GM12878 (cell line): ENCODE data around the gene UQCC5. TPM values are rescaled to one million over a fixed set of nuclear protein-coding genes. Genes with fewer than 3 reads are reported as not detected.

ENCODE experiments used
- ATAC-seq: fragments of 200-7000 bp; cut with Tn5 transposase; 3 replicates; pipeline ENCODE4 v1.9.1; 2020; ENCODE audit warnings: mild to moderate bottlenecking, moderate library complexity
- BruUV-seq: library from RNA; stranded (reverse); fragments of 400-500 nt; replicated peaks from 2 replicates; lab custom pipeline; 2021; lab: Mats Ljungman, UMichigan
- CTCF ChIA-PET: fragments of 300-600 bp; sonication (Branson Sonifier 250); formaldehyde crosslinking; extraction: SDS; loops from one replicate; lab custom pipeline; 2021; ENCODE audit warnings: inconsistent platforms; lab: Yijun Ruan, JAX
- POLR2A ChIA-PET: fragments of 350-600 bp; formaldehyde crosslinking; extraction: SDS; loops from one replicate; lab custom pipeline; 2021; ENCODE audit warnings: inconsistent platforms; lab: Charles Lee
- RAD21 ChIA-PET: fragments of 300-600 bp; sonication (Branson Sonifier 250); formaldehyde crosslinking; loops from one replicate; lab custom pipeline; 2023; ENCODE audit warnings: antibody characterized with exemption; ENCODE audit not compliant: unreplicated experiment; lab: Charles Lee
- SMC1A ChIA-PET: fragments of 300-600 bp; sonication (Branson Sonifier 250); formaldehyde crosslinking; loops from one replicate; lab custom pipeline; 2023; ENCODE audit not compliant: unreplicated experiment, uncharacterized antibody; lab: Charles Lee
- DNase-seq: peaks from one replicate; pipeline ENCODE4 v3.0.0-alpha.2; 2011; ENCODE audit warnings: low read depth, low spot score
- FAIRE-seq: peaks from 3 replicates; lab custom pipeline; 2011; peaks lifted over from hg19 to GRCh38; lab: Jason Lieb, UNC
- H2AFZ ChIP-seq: 2 replicates; pipeline ENCODE4 v1.6.0; 2011; ENCODE audit warnings: low read depth, low read length, control low read depth; ENCODE audit not compliant: control insufficient read depth
- H3K27ac ChIP-seq: 2 replicates; pipeline ENCODE4 v1.5.1; 2011; ENCODE audit warnings: control low read depth; ENCODE audit not compliant: control insufficient read depth, insufficient read depth
- H3K27me3 ChIP-seq, 2 experiments: replicated peaks in 1 of 2; 2 replicates each; pipeline versions ENCODE4 v1.6.0 to v1.6.1; 2011; ENCODE audit warnings: low read length in 1 of 2; ENCODE audit not compliant: control insufficient read depth in 2 of 2, insufficient read depth in 2 of 2
- H3K36me3 ChIP-seq, 2 experiments: 2 replicates each; pipeline ENCODE4 v1.5.1; 2011; ENCODE audit warnings: low read length in 1 of 2; ENCODE audit not compliant: control insufficient read depth in 2 of 2, insufficient read depth in 2 of 2
- H3K4me1 ChIP-seq: 2 replicates; pipeline ENCODE4 v1.6.1; 2011; ENCODE audit warnings: mild to moderate bottlenecking, low read length, moderate library complexity, mixed read lengths; ENCODE audit not compliant: control insufficient read depth, insufficient read depth
- H3K4me2 ChIP-seq: 2 replicates; pipeline ENCODE4 v1.6.0; 2011; ENCODE audit warnings: control low read depth; ENCODE audit not compliant: control insufficient read depth, insufficient read depth
- H3K4me3 ChIP-seq: fragments of 200-600 bp; sonication (generic); 2 replicates; pipeline ENCODE4 v1.5.1; 2016
- H3K79me2 ChIP-seq: 2 replicates; pipeline ENCODE4 v1.6.0; 2011; ENCODE audit warnings: low read length; ENCODE audit not compliant: control insufficient read depth, insufficient read depth
- H3K9ac ChIP-seq: 2 replicates; pipeline ENCODE4 v1.8.0; 2011; ENCODE audit warnings: low read length, control low read depth, mixed read lengths; ENCODE audit not compliant: control insufficient read depth, insufficient read depth
- H3K9me3 ChIP-seq: replicated peaks from 3 replicates; pipeline ENCODE4 v1.5.1; 2011; ENCODE audit warnings: mild to moderate bottlenecking, low read length; ENCODE audit not compliant: control insufficient read depth, insufficient read depth
- H4K20me1 ChIP-seq: 2 replicates; pipeline ENCODE4 v1.6.0; 2011; ENCODE audit not compliant: control insufficient read depth, insufficient read depth
- ASH2L ChIP-seq: fragments of 300-600, 200-600 bp; sonication (generic); IDR thresholded peaks from 2 replicates; pipeline ENCODE4 v1.6.1; 2017; ENCODE audit warnings: low read depth, mild to moderate bottlenecking, borderline replicate concordance
- FOXK2 ChIP-seq: fragments of 450-650 bp; IDR thresholded peaks from 2 replicates; pipeline ENCODE4 v1.6.1; 2017; ENCODE audit warnings: mild to moderate bottlenecking, moderate library complexity
- IKZF2 ChIP-seq, 2 experiments: fragments of 450-650 bp; IDR thresholded peaks; 2 replicates each; pipeline ENCODE4 v1.6.1; 2017; ENCODE audit warnings: mild to moderate bottlenecking in 2 of 2, moderate library complexity in 2 of 2
- MEF2A ChIP-seq: IDR thresholded peaks from 2 replicates; pipeline ENCODE4 v1.6.1; 2011; ENCODE audit warnings: low read depth, mild to moderate bottlenecking, low read length, moderate library complexity; ENCODE audit not compliant: insufficient read depth
- SRF ChIP-seq, 2 experiments: IDR thresholded peaks; 2 replicates each; pipeline ENCODE4 v1.6.1; 2011; ENCODE audit warnings: low read depth in 2 of 2, low read length in 2 of 2, mild to moderate bottlenecking in 1 of 2, moderate library complexity in 1 of 2
- TAF1 ChIP-seq: IDR thresholded peaks from 2 replicates; pipeline ENCODE4 v1.6.1; 2011; ENCODE audit warnings: mild to moderate bottlenecking, low read depth, low read length, borderline replicate concordance
- YY1 ChIP-seq: IDR thresholded peaks from 2 replicates; pipeline ENCODE4 v1.6.1; 2011; ENCODE audit warnings: low read depth, mild to moderate bottlenecking, low read length
- WGBS: methylation state at CpG from one replicate; pipeline ENCODE4 v1.1.6; 2016; ENCODE audit warnings: low lambda C conversion rate; ENCODE audit not compliant: insufficient replicate concordance, insufficient coverage; ENCODE audit errors: missing lambda C conversion rate; 5-methylcytosine and 5-hydroxymethylcytosine counted together
- in situ Hi-C: fragments of 300-500 bp; cut with MboI; formaldehyde crosslinking; loops from 9 replicates; pipeline ENCODE4 v1.14.3; 2018; ENCODE audit warnings: mixed read lengths
- intact Hi-C: fragments of 100-400 bp; cut with micrococcal nuclease; formaldehyde crosslinking; loops from one replicate; pipeline ENCODE4 v1.14.2; 2022; ENCODE audit not compliant: unreplicated experiment
- polyA plus RNA-seq, 11 experiments: library from polyadenylated mRNA; depleted of rRNA in 4 of 11; unstranded in 6 of 11; stranded (reverse) in 5 of 11; fragments of >200 nt; fragmentation: Nextera tagmentation in 4 of 11; fragmentation: Illumina TruSeq in 1 of 11; extraction: Ambion mirVana in 4 of 11; extraction: Trizol in 1 of 11; gene quantifications; 1 replicate in 1 of 11; 2 replicates in 10 of 11; pipeline versions ENCODE4 v1.2.1 to v1.2.3, GENCODE V29; 2011 to 2016; ENCODE audit warnings: inconsistent platforms in 2 of 11, missing spikeins in 2 of 11, low read depth in 1 of 11
- total RNA-seq, 4 experiments: library from RNA; depleted of rRNA in 3 of 4; stranded (reverse); fragments of >200 nt in 3 of 4; fragmentation: Illumina TruSeq in 1 of 4; extraction: Trizol in 1 of 4; gene quantifications; 2 replicates each; pipeline versions ENCODE4 v1.2.1 to v1.2.3, GENCODE V29; 2013 to 2021

Gene UQCC5
- total and polyA plus RNA-seq, 10 of the 15 experiments (the other 5 are each of a cell fraction or from before 2014, with no cell fraction given), result 15.1 to 84.8 (median 28.0) TPM

DNA sequence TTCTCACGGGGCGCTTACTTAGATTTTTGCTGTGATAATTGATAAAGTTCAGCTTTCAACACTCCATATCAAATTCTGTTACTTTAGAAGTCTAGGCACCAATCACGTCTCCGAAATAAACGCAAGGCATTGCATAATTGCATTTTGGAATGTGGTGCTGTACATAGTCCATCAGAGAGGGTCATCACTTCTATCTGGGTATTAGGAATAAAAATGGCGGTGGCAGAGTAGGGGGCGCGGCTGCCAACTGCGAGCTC lies 365 bp upstream of the UQCC5 start:
- no peak overlapping the region for H3K4me3 ChIP-seq
- H3K4me1 ChIP-seq, result peaks cover 15% of the 10 kb centered on the region
- SMC1A ChIA-PET, result interaction anchor here (0.5 kb wide), 1 partner anchor 20 kb away, joined by 3 read pairs; no protein-coding TSS in a partner anchor
- H4K20me1 ChIP-seq, result no peaks in the 10 kb centered on the region
- in situ Hi-C loops, result no loop called here
- intact Hi-C loops, result loop anchor here (5.0 kb wide), 2 partner anchors 79 to 626 kb away; partner anchors contain the start of genes NISCH and PRKCD
- no peak for ATAC-seq
- BruUV-seq, result no TSS peak
- peaks cover 0 to 12% of the 10 kb centered on the region in 2 experiments; a peak in 2 of 4 replicates for H3K36me3 ChIP-seq
- RAD21 ChIA-PET, result interaction anchor here (0.6 to 1.2 kb wide), 9 partner anchors 9 to 285 kb away, joined by 3 to 10 read pairs (median 3); partner anchors contain the start of genes GNL3 and PBRM1
- TF ChIP-seq SRF (IDR thresholded peaks at IDR 0.05; ENCODE audit: low read depth in 2 of 2, low read length in 2 of 2) (no peak), YY1 (peak; percentile 86)
- H3K27ac ChIP-seq, result no peak overlapping the region
- peak overlapping the region; percentile 82 for H3K4me2 ChIP-seq
- peaks cover 61% of the 10 kb centered on the region for H3K79me2 ChIP-seq
- H3K9me3 ChIP-seq, result no peaks in the 10 kb centered on the region
- FAIRE-seq, result no peak
- H3K27me3 ChIP-seq, result no peaks in the 10 kb centered on the region
- 1% methylated on average over 9 of the region's 9 CpGs for WGBS
- H2AFZ ChIP-seq, result peak overlapping the region; percentile 84
- POLR2A ChIA-PET, result interaction anchor here (0.6 to 1.7 kb wide), 10 partner anchors 9 to 1062 kb away, joined by 3 to 7 read pairs (median 3); partner anchors contain the start of genes GNL3, PBRM1 and SFMBT1
- CTCF ChIA-PET, result interaction anchor here (1.7 kb wide), 1 partner anchor 78 kb away, joined by 4 read pairs; no protein-coding TSS in a partner anchor
- DNase-seq, result no peak
- no peak overlapping the region for H3K9ac ChIP-seq

DNA sequence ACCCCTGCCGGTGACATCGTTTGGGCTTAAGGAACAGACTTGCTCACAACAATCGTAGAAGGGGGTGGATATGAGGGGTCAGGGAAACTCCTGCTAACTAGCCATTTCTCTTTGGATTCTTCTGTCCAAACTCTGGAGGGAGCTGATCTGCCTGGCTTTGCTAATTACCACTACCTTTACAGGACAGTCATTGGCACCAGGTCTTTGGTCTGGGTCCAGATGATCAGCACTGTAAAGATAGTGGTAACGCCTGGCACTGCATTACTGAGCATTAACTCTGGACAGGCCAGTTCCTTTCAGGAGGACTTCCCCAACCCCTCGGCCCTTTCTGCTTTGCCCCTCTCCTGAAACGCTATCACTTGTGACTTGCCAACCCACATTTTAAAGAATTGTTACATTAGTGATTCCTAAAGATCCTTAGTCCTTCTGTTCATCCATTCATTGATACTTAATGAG lies 788 bp downstream of the UQCC5 start:
- Histone ChIP-seq H3K27me3 (no peaks in the 10 kb centered on the region), H3K4me2 (peak overlapping the region; percentile 79), H3K4me3 (peak overlapping the region; percentile 95), H2AFZ (peak overlapping the region; percentile 90), H3K27ac (peak overlapping the region; percentile 84), H3K36me3 (peaks cover 0 to 18% of the 10 kb centered on the region in 2 experiments; a peak in 2 of 4 replicates), H3K9me3 (no peaks in the 10 kb centered on the region), H3K4me1 (peaks cover 9% of the 10 kb centered on the region), H4K20me1 (no peaks in the 10 kb centered on the region), H3K79me2 (peaks cover 50% of the 10 kb centered on the region), H3K9ac (peak overlapping the region; percentile 90)
- ATAC-seq (no peak; the same call in 2 of the 3 replicates), DNase-seq (no peak), FAIRE-seq (no peak)
- RAD21 ChIA-PET, result no interaction called here
- CTCF ChIA-PET, result no interaction called here
- in situ Hi-C loops, result no loop called here
- TSS peak; percentile 67 for BruUV-seq
- POLR2A ChIA-PET, result interaction anchor here (1.1 to 1.7 kb wide), 3 partner anchors 8 to 133 kb away, joined by 3 to 7 read pairs (median 3); no protein-coding TSS in a partner anchor
- WGBS, result 0% methylated on average over 6 of the region's 6 CpGs
- intact Hi-C loops, result loop anchor here (5.0 kb wide), 2 partner anchors 80 to 625 kb away; partner anchors contain the start of genes NISCH and PRKCD
- TF ChIP-seq TAF1, result no peak
- no peak for TF ChIP-seq ASH2L
- TF ChIP-seq FOXK2, result no peak
- no peak for TF ChIP-seq MEF2A
- 0 out of 4 replicates have a peak, but pooled peaks of 1 of the 2 experiments have one; percentile 1 for TF ChIP-seq IKZF2 (IDR thresholded peaks at IDR 0.05)
- SMC1A ChIA-PET, result interaction anchor here (0.6 kb wide), 1 partner anchor 30 kb away, joined by 3 read pairs; no protein-coding TSS in a partner anchor
